HuH-7.5 (cell line): ENCODE results near the gene ABHD16A.

ENCODE experiments used
- DNase-seq: peaks from one replicate; pipeline ENCODE4 v3.0.0; 2011; ENCODE audit warnings: low spot score

The ABHD16A gene

GRCh38 chr6:31702819-31703716 lies at the start of gene ABHD16A:
Gene ABHD16A, minus strand, starts transcription at chr6:31703324. Its CDS starts 43 bp downstream, at chr6:31703281.
- peak; percentile 87 for DNase-seq

GRCh38 chr6:31752739-31753319 lies 49.7 kb upstream of the ABHD16A start:
- no peak for DNase-seq

GRCh38 chr6:31750411-31751022 lies 47.4 kb upstream of the ABHD16A start:
- DNase-seq = no peak

DNA sequence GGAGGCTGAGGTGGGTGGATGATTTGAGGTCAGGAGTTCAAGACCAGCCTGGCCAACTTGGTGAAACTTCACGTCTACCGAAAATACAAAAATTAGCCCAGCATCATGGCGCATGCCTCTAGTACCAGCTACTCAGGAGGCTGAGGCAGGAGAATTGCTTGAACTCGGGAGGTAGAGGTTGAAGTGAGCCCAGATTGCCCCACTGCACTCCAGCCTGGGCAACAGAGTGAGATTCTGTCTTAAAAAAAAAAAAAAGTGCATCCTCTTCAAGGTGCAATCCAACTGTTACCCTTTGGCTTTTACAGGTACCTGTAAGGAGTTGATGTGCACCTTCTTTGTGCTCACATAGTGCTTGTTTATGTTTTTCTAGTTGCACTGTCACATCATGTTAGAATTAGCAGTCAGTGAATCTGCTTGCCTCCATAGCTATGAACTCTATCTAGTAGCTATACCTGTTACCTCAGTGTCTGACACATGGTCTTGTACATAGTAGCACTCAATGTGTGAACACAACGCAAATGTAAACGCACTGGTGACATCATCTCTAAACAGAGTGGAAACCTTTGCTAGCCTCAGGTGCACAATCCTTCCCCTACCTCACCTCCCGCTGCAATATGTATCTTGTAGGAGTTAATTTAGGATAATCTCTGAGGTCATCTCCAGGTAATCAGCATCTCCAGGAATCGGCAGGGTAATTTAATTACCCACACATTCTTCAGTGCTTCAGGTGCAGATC lies 46.3 kb upstream of the ABHD16A start:
- no peak for DNase-seq

- DNase-seq = no peak
These were observed 41.3 kb upstream of the ABHD16A start for GRCh38 chr6:31744422-31744821.

- no peak for DNase-seq
These were observed 39.8 kb upstream of the ABHD16A start for GRCh38 chr6:31742894-31743293.

DNA sequence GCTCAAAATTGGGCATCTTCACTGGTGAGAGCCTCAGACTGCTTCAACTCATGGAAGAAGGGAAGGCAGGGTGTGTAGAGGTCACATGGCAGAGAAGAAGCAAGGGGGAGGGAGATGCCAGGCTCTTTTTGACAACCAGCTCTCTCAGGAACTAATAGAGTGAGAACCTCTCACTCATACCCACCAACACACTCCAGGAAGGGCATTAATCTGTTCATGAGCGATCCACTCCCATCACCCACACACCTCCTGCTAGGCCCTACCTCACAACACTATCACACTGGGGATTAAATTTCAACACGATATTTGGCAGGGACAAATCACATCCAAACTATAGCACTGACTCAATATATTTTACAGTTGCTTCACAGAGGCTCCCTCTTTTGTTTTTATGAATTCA lies 38.7 kb upstream of the ABHD16A start:
- DNase-seq = no peak

GRCh38 chr6:31740397-31741223 lies 37.5 kb upstream of the ABHD16A start:
- no peak for DNase-seq

- peak; percentile 85 for DNase-seq
These were observed 36.7 kb upstream of the ABHD16A start, which contains the start of gene MSH5 for GRCh38 chr6:31739639-31740396. Gene MSH5, plus strand, starts transcription at chr6:31740005. Its CDS starts 462 bp downstream, at chr6:31740467.

GRCh38 chr6:31737991-31738979 lies 35.2 kb upstream of the ABHD16A start:
- DNase-seq = peak; percentile 66

GRCh38 chr6:31737315-31737990 lies 34.3 kb upstream of the ABHD16A start:
- DNase-seq = peak; percentile 60

- DNase-seq = no peak
These were observed 33.7 kb upstream of the ABHD16A start for GRCh38 chr6:31736768-31737314.

DNA sequence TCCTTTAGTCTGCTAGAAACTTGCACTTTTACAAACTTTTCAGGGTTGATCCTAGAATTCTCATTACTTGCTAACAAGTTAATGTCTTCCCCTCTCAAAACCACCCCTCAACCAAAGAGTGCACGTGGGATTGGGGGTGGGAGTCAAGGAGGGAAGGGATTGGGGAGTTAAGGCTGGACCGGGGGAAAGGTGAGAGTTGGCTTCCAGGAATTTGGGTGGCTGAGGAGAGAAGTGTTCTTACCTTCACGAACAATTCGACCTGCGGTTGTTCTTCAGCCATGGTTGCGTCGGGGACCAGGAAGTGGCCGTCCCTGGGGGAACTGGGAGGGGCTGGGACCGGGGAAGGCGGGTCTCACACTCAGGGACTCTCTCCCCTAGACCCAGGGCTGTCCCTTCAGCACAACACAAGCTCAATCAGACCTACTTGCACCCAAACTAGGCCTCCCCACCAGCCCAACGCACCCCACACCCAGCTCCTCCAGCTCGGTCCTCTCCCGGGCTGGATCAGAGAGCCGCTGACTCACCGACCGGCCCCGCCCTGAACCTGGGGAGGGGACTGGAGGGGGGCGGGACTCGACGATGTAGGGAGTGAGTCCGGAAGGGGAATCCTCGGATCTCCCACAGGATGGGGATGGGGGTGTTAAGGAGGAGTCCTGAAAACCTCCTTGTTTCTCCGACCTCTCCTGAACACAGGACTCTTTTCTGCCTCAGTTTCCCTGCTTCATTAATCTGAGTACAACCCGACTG lies 33.1 kb upstream of the ABHD16A start, which contains the start of gene CLIC1:
TSS of gene CLIC1 (minus strand) at position 510 of the 747 bp plus-strand sequence. CDS start at position 280, 230 bp downstream.
- DNase-seq = peak; percentile 73

- DNase-seq = peak; percentile 33
These were observed 31.8 kb upstream of the ABHD16A start for GRCh38 chr6:31734821-31735406.

GRCh38 chr6:31734247-31734820 lies 31.2 kb upstream of the ABHD16A start:
- DNase-seq = no peak

DNA sequence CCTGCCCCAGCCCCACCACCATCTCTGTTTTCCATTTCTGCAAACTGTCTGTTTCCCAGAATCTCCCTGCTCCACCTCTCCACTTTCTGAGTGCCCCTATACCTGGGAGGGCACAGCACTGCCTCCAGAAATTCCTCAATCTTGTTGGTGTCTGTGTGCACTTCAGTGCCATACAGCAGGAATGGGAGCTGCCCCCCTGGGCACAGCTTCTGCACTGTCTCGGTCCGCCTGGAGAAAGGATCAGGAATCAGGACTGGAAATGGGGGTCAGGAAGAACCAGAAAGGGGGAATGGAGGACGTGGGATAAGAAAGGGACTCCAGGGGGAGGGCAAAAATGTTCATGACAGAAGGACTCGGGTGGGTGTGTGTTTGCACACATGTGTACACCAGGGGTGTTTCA lies 30.6 kb upstream of the ABHD16A start:
- no peak for DNase-seq

DNA sequence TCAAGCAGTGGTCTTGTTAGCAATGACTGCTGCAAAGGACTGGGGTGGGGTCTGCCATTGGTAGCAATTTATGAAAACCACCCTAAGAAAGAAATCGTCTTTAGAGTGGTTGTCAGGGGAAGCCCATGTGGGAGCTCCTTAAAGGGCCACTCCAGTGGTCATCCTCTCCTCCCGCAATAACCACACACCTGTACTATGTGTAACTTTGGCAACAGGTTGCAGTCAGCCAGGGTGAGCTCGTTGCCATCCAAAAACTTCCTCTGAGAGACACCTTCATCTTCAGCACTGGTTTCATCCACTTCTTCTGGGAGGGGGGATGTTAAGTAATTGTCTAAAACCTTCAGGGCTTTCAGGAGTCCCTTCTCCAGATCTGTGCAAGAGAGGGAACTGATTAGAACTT lies 28.9 kb upstream of the ABHD16A start:
- no peak for DNase-seq
